Measurements from ENCODE around the gene TAF8.

- TF ChIP-seq CTCF (IDR thresholded peaks at IDR 0.05) (no peak), POLR2AphosphoS5 (IDR thresholded peaks at IDR 0.05; ENCODE audit: insufficient read depth in 1 of 2, low read depth in 1 of 2) (no peak), POLR2A (IDR thresholded peaks at IDR 0.05) (no peak)
Measured at GRCh38 chr6:42049116-42049809, 1.1 kb upstream of the TAF8 start.
